Measurements from ENCODE around the gene OR2W3.

DNA sequence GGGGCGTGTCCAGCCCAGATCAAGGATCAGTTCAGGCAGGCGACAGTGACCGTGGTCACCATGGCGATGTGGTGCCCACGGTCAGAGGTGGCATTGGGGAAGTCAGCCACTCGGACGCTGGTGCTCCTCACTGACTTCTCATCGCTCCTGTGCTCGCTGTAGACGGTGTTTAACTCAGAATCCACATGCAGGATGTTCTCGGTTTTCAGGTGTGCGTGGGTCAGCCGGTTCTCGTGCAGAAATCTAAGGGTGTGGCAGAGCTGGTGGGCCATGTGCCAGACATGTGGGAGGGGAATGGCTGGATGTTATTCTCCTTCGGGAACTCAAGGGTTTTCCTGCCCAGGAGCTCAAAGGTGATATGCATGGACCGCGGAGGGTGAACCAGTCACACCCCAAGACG is 41.0 kb downstream of the OR2W3 start:
- no peak for TF ChIP-seq POLR2A (IDR thresholded peaks at IDR 0.05)
- TF ChIP-seq, protein P1, sequence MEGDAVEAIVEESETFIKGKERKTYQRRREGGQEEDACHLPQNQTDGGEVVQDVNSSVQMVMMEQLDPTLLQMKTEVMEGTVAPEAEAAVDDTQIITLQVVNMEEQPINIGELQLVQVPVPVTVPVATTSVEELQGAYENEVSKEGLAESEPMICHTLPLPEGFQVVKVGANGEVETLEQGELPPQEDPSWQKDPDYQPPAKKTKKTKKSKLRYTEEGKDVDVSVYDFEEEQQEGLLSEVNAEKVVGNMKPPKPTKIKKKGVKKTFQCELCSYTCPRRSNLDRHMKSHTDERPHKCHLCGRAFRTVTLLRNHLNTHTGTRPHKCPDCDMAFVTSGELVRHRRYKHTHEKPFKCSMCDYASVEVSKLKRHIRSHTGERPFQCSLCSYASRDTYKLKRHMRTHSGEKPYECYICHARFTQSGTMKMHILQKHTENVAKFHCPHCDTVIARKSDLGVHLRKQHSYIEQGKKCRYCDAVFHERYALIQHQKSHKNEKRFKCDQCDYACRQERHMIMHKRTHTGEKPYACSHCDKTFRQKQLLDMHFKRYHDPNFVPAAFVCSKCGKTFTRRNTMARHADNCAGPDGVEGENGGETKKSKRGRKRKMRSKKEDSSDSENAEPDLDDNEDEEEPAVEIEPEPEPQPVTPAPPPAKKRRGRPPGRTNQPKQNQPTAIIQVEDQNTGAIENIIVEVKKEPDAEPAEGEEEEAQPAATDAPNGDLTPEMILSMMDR (IDR thresholded peaks at IDR 0.05), result no peak
